ENCODE results near the gene UNC13D. TPM values are rescaled to one million over a fixed set of nuclear protein-coding genes. Genes with fewer than 3 reads are reported as not detected.
"Not testable (repeated sequence)": the region's sequence is repeated elsewhere in the genome, so short reads cannot be mapped to it uniquely, and the experiment has no call there.

The UNC13D gene
- total RNA-seq, 1 donor from 2014 or later, result 2.7 TPM

DNA sequence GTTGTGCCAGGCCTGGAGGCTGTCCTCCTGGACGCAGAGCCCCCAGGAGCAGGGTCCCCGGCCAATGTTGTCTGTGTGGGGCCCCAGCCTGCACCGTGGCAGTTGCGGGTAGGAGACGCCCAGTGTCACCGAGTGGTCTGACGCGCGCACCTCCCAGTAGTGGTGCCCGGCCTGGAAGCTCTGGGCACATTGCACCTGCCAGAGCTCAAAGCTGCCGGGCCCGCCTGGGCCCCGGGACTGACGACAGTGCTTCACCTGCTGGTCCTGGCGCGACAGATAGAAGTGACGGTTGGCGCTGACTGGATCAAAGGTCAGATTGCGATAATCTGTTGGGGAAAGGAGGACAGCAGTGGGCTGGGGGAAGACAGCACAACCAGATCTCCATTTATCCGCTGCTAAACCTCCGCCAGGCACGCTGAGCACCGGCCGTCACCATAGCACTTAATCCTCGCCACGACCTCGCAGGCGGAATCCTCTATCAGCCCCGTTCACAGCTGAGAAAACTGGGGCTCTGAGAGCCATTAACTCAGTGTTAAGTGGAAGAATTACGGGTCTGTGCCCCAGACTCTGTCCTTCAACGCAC is 46.9 kb upstream of the UNC13D start:
- Histone ChIP-seq H3K4me3 (ENCODE audit: insufficient read depth, low read depth, low read length) (no peak overlapping the region), H3K9me3 (ENCODE audit: insufficient read depth, low read depth, low read length) (no peaks in the 10 kb centered on the region), H2AFZ (ENCODE audit: low read depth, low read length) (no peak overlapping the region), H3K4me1 (ENCODE audit: insufficient read depth, low read length) (peaks cover 9% of the 10 kb centered on the region), H3K4me2 (ENCODE audit: low read length) (no peak overlapping the region), H3K27ac (ENCODE audit: low read depth, low read length) (no peak overlapping the region), H3K9ac (ENCODE audit: low read length) (no peak overlapping the region), H3K36me3 (ENCODE audit: insufficient read depth, low read length) (peaks cover 4% of the 10 kb centered on the region), H4K20me1 (ENCODE audit: insufficient read depth, low read length) (peaks cover 23% of the 10 kb centered on the region), H3K79me2 (ENCODE audit: insufficient read depth, low read length) (peaks cover 19% of the 10 kb centered on the region), H3K27me3 (ENCODE audit: insufficient read depth, low read length) (no peaks in the 10 kb centered on the region)
- Mint-ChIP-seq H3K4me3 (ENCODE audit: unreplicated experiment) (no peak overlapping the region), H3K9me3 (ENCODE audit: unreplicated experiment) (no peaks in the 10 kb centered on the region), H3K27me3 (ENCODE audit: low read depth, unreplicated experiment) (no peaks in the 10 kb centered on the region), H3K4me1 (ENCODE audit: low read depth, unreplicated experiment) (peaks cover 11% of the 10 kb centered on the region), H3K36me3 (ENCODE audit: low read depth, unreplicated experiment) (peaks cover 15% of the 10 kb centered on the region), H3K27ac (ENCODE audit: unreplicated experiment) (no peak overlapping the region)
- DNase-seq (ENCODE audit: low read depth), result no peak
- no peak for FAIRE-seq
- TF ChIP-seq, protein P1, sequence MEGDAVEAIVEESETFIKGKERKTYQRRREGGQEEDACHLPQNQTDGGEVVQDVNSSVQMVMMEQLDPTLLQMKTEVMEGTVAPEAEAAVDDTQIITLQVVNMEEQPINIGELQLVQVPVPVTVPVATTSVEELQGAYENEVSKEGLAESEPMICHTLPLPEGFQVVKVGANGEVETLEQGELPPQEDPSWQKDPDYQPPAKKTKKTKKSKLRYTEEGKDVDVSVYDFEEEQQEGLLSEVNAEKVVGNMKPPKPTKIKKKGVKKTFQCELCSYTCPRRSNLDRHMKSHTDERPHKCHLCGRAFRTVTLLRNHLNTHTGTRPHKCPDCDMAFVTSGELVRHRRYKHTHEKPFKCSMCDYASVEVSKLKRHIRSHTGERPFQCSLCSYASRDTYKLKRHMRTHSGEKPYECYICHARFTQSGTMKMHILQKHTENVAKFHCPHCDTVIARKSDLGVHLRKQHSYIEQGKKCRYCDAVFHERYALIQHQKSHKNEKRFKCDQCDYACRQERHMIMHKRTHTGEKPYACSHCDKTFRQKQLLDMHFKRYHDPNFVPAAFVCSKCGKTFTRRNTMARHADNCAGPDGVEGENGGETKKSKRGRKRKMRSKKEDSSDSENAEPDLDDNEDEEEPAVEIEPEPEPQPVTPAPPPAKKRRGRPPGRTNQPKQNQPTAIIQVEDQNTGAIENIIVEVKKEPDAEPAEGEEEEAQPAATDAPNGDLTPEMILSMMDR (IDR thresholded peaks at IDR 0.05; ENCODE audit: insufficient read depth, low read depth, low read length), result no peak
- TF ChIP-seq EZH2 (IDR thresholded peaks at IDR 0.05; ENCODE audit: insufficient read depth, low read length), result no peak

DNA sequence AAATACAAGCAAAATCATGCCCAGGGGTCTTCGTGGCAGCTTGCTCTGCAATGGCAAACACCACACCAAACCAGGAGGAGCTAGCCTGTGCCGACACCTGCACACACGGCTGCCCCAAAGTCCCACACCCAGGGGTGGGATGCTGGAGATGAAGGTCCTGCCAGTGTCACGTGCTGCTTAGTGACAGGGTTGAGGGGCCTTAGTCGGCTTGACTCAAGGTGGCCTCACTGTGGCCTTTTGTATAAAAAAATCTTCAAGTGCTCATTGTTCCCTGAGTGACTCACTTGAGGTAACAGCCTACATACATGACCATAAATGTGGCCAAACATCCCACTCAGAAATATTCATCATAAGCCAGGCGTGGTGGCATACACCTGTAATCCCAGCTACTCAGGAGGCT is 45.2 kb upstream of the UNC13D start:
- H2AFZ ChIP-seq (ENCODE audit: low read depth, low read length), result no peak overlapping the region
- no peaks in the 10 kb centered on the region for H3K9me3 ChIP-seq (ENCODE audit: insufficient read depth, low read depth, low read length)
- no peak overlapping the region for H3K4me2 ChIP-seq (ENCODE audit: low read length)
- Mint-ChIP-seq H3K9me3 (ENCODE audit: unreplicated experiment) (no peaks in the 10 kb centered on the region), H3K27me3 (ENCODE audit: low read depth, unreplicated experiment) (peaks cover 2% of the 10 kb centered on the region), H3K4me1 (ENCODE audit: low read depth, unreplicated experiment) (peaks cover 2% of the 10 kb centered on the region), H3K4me3 (ENCODE audit: unreplicated experiment) (no peak overlapping the region), H3K27ac (ENCODE audit: unreplicated experiment) (no peak overlapping the region), H3K36me3 (ENCODE audit: low read depth, unreplicated experiment) (peaks cover 11% of the 10 kb centered on the region)
- no peaks in the 10 kb centered on the region for H3K27me3 ChIP-seq (ENCODE audit: insufficient read depth, low read length)
- DNase-seq (ENCODE audit: low read depth) (no peak), FAIRE-seq (no peak)
- TF ChIP-seq, protein P1 (IDR thresholded peaks at IDR 0.05; ENCODE audit: insufficient read depth, low read depth, low read length), result no peak
- no peak for TF ChIP-seq EZH2 (IDR thresholded peaks at IDR 0.05; ENCODE audit: insufficient read depth, low read length)
- no peak overlapping the region for H3K27ac ChIP-seq (ENCODE audit: low read depth, low read length)
- H3K4me1 ChIP-seq (ENCODE audit: insufficient read depth, low read length), result no peaks in the 10 kb centered on the region
- no peak overlapping the region for H3K9ac ChIP-seq (ENCODE audit: low read length)
- peaks cover 16% of the 10 kb centered on the region for H4K20me1 ChIP-seq (ENCODE audit: insufficient read depth, low read length)
- H3K36me3 ChIP-seq (ENCODE audit: insufficient read depth, low read length), result peaks cover 4% of the 10 kb centered on the region
- H3K4me3 ChIP-seq (ENCODE audit: insufficient read depth, low read depth, low read length), result no peak overlapping the region
- H3K79me2 ChIP-seq (ENCODE audit: insufficient read depth, low read length), result peaks cover 5% of the 10 kb centered on the region

GRCh38 chr17:75888484-75888883 is 44.3 kb upstream of the UNC13D start:
- H3K27ac ChIP-seq (ENCODE audit: low read depth, low read length), result no peak overlapping the region
- FAIRE-seq, result no peak

GRCh38 chr17:75885860-75886259 is 41.7 kb upstream of the UNC13D start:
- not testable (repeated sequence) for H3K36me3 ChIP-seq (ENCODE audit: insufficient read depth, low read length); H3K9me3 ChIP-seq (ENCODE audit: insufficient read depth, low read depth, low read length); DNase-seq (ENCODE audit: low read depth); H4K20me1 ChIP-seq (ENCODE audit: insufficient read depth, low read length); FAIRE-seq; H3K9me3 Mint-ChIP-seq (ENCODE audit: unreplicated experiment); H3K4me3 Mint-ChIP-seq (ENCODE audit: unreplicated experiment); H3K4me2 ChIP-seq (ENCODE audit: low read length); H3K27me3 ChIP-seq (ENCODE audit: insufficient read depth, low read length); H3K79me2 ChIP-seq (ENCODE audit: insufficient read depth, low read length); H3K4me3 ChIP-seq (ENCODE audit: insufficient read depth, low read depth, low read length); H2AFZ ChIP-seq (ENCODE audit: low read depth, low read length); H3K27ac ChIP-seq (ENCODE audit: low read depth, low read length); H3K4me1 Mint-ChIP-seq (ENCODE audit: low read depth, unreplicated experiment); H3K27ac Mint-ChIP-seq (ENCODE audit: unreplicated experiment); H3K4me1 ChIP-seq (ENCODE audit: insufficient read depth, low read length); H3K9ac ChIP-seq (ENCODE audit: low read length)
- Mint-ChIP-seq H3K27me3 (ENCODE audit: low read depth, unreplicated experiment) (peaks cover 14% of the 10 kb centered on the region), H3K36me3 (ENCODE audit: low read depth, unreplicated experiment) (peaks cover 13% of the 10 kb centered on the region)

More at GRCh38 chr17:75888484-75888883, 44.3 kb upstream of the UNC13D start:
- Mint-ChIP-seq H3K36me3 (ENCODE audit: low read depth, unreplicated experiment) (peaks cover 11% of the 10 kb centered on the region), H3K4me3 (ENCODE audit: unreplicated experiment) (no peak overlapping the region), H3K4me1 (ENCODE audit: low read depth, unreplicated experiment) (no peaks in the 10 kb centered on the region), H3K27ac (ENCODE audit: unreplicated experiment) (peak overlapping the region; percentile 34), H3K27me3 (ENCODE audit: low read depth, unreplicated experiment) (peaks cover 2% of the 10 kb centered on the region), H3K9me3 (ENCODE audit: unreplicated experiment) (no peaks in the 10 kb centered on the region)
- Histone ChIP-seq H3K9ac (ENCODE audit: low read length) (no peak overlapping the region), H3K4me3 (ENCODE audit: insufficient read depth, low read depth, low read length) (no peak overlapping the region), H2AFZ (ENCODE audit: low read depth, low read length) (no peak overlapping the region), H3K9me3 (ENCODE audit: insufficient read depth, low read depth, low read length) (no peaks in the 10 kb centered on the region), H3K36me3 (ENCODE audit: insufficient read depth, low read length) (peaks cover 4% of the 10 kb centered on the region), H3K4me1 (ENCODE audit: insufficient read depth, low read length) (no peaks in the 10 kb centered on the region), H3K27me3 (ENCODE audit: insufficient read depth, low read length) (no peaks in the 10 kb centered on the region), H3K79me2 (ENCODE audit: insufficient read depth, low read length) (no peaks in the 10 kb centered on the region), H4K20me1 (ENCODE audit: insufficient read depth, low read length) (peaks cover 7% of the 10 kb centered on the region), H3K4me2 (ENCODE audit: low read length) (no peak overlapping the region)
- DNase-seq (ENCODE audit: low read depth), result no peak
- no peak for TF ChIP-seq EZH2 (IDR thresholded peaks at IDR 0.05; ENCODE audit: insufficient read depth, low read length)
- TF ChIP-seq, protein P1 (IDR thresholded peaks at IDR 0.05; ENCODE audit: insufficient read depth, low read depth, low read length), result no peak
